GM10266 (cell line): ENCODE data around the gene TMPRSS3.

Source experiments
- DNase-seq: peaks from one replicate; pipeline ENCODE4 v3.0.0; 2012; ENCODE audit errors: extremely low spot score
- CTCF ChIP-seq: IDR thresholded peaks from 2 replicates; pipeline ENCODE4 v1.5.1; 2012; ENCODE audit warnings: mild to moderate bottlenecking, low read depth; ENCODE audit not compliant: control insufficient read depth, insufficient read depth; ENCODE audit errors: missing control alignments

TMPRSS3 gene

GRCh38 chr21:42396799-42397745 lies 1.2 kb upstream of the TMPRSS3 start:
- no peak for TF ChIP-seq CTCF
- no peak for DNase-seq

GRCh38 chr21:42395302-42395701 lies 550 bp downstream of the TMPRSS3 start:
- DNase-seq = no peak
- TF ChIP-seq CTCF = no peak

- no peak for DNase-seq
- TF ChIP-seq CTCF = no peak
These were observed 2.4 kb downstream of the TMPRSS3 start for GRCh38 chr21:42393443-42393950.

GRCh38 chr21:42392731-42393442 lies 3.0 kb downstream of the TMPRSS3 start:
- peak; percentile 77 for DNase-seq
- TF ChIP-seq CTCF = no peak

- DNase-seq = no peak
- TF ChIP-seq CTCF = no peak
These were observed 4.6 kb downstream of the TMPRSS3 start for GRCh38 chr21:42391297-42391696.

- DNase-seq = no peak
- TF ChIP-seq CTCF = no peak
These were observed 5.2 kb downstream of the TMPRSS3 start for GRCh38 chr21:42390696-42391095.
